NCI-H774 (cell line): Measurements from ENCODE around the gene CMC2.

Experiments used
- DNase-seq: peaks from one replicate; lab custom pipeline; 2025; lab: John Stamatoyannopoulos, UW

CMC2 gene

GRCh38 chr16:80973991-80974390 is 32.7 kb downstream of the CMC2 start:
- no peak for DNase-seq

GRCh38 chr16:80972611-80973010 is 34.1 kb downstream of the CMC2 start:
- DNase-seq, result no peak

GRCh38 chr16:80971819-80972218 is 34.9 kb downstream of the CMC2 start:
- DNase-seq, result no peak

GRCh38 chr16:80969114-80969484 is 37.6 kb downstream of the CMC2 start:
- DNase-seq, result no peak

GRCh38 chr16:80968386-80969113 is 38.1 kb downstream of the CMC2 start:
- DNase-seq, result no peak

- DNase-seq, result no peak
These were observed 40.1 kb downstream of the CMC2 start for GRCh38 chr16:80966617-80967016.

GRCh38 chr16:80964351-80964750 is 42.3 kb downstream of the CMC2 start:
- no peak for DNase-seq

- DNase-seq, result no peak
These were observed 43.8 kb downstream of the CMC2 start for GRCh38 chr16:80962879-80963278.

- no peak for DNase-seq
These were observed 48.4 kb downstream of the CMC2 start for GRCh38 chr16:80958284-80958683.

GRCh38 chr16:80954985-80955384 is 51.7 kb downstream of the CMC2 start:
- DNase-seq, result peak; percentile 22

GRCh38 chr16:80948886-80949493 is 57.7 kb downstream of the CMC2 start:
- DNase-seq, result no peak

GRCh38 chr16:80947708-80948625 is 58.7 kb downstream of the CMC2 start:
- DNase-seq, result no peak

GRCh38 chr16:80947239-80947638 is 59.4 kb downstream of the CMC2 start:
- no peak for DNase-seq

- no peak for DNase-seq
These were observed 60.2 kb downstream of the CMC2 start for GRCh38 chr16:80946481-80946880.

GRCh38 chr16:80940069-80940856 is 66.4 kb downstream of the CMC2 start:
- DNase-seq, result no peak

GRCh38 chr16:80938879-80939260 is 67.8 kb downstream of the CMC2 start:
- DNase-seq, result no peak

GRCh38 chr16:80938004-80938878 is 68.4 kb downstream of the CMC2 start:
- DNase-seq, result no peak

- no peak for DNase-seq
These were observed 70.3 kb downstream of the CMC2 start for GRCh38 chr16:80936410-80936809.

- no peak for DNase-seq
These were observed 71.0 kb downstream of the CMC2 start for GRCh38 chr16:80935691-80936090.

- no peak for DNase-seq
These were observed 74.0 kb downstream of the CMC2 start for GRCh38 chr16:80932708-80933095.
